SK-N-SH (cell line): Measurements from ENCODE around the gene WNK2. TPM values are rescaled to one million over a fixed set of nuclear protein-coding genes. Genes with fewer than 3 reads are reported as not detected.

Experiments
- CTCF ChIA-PET: fragments of 300-600, 350-600 bp; formaldehyde crosslinking; extraction: SDS; loops from one replicate; lab custom pipeline; 2021; lab: Yijun Ruan, JAX
- POLR2A ChIA-PET: fragments of 350-600 bp; sonication (Branson Sonifier 250); formaldehyde crosslinking; extraction: SDS; loops from one replicate; lab custom pipeline; 2020; ENCODE audit warnings: antibody characterized with exemption, inconsistent platforms; lab: Yijun Ruan, JAX
- DNase-seq: peaks from one replicate; pipeline ENCODE4 v3.0.0; 2012
- H2AFZ ChIP-seq: fragments of 200-600 bp; sonication (generic); 2 replicates; pipeline ENCODE4 v1.8.1; 2016; ENCODE audit warnings: antibody characterized with exemption, mild to moderate bottlenecking, low read depth
- H3F3A ChIP-seq: fragments of 200-600 bp; sonication (generic); replicated peaks from 2 replicates; pipeline ENCODE3; 2016; ENCODE audit warnings: antibody characterized with exemption, mild to moderate bottlenecking; ENCODE audit not compliant: insufficient read depth
- H3K27ac ChIP-seq, 2 experiments: fragments of 200-500 bp in 1 of 2; fragments of 200-600 bp in 1 of 2; sonication (Bioruptor generic) in 1 of 2; sonication (generic), shearing (Covaris generic) in 1 of 2; 2 replicates each; pipeline versions ENCODE4 v1.5.1 to v1.6.1; 2014 to 2016; ENCODE audit warnings: low read depth in 2 of 2, inconsistent platforms in 1 of 2, low read length in 1 of 2, mild to moderate bottlenecking in 1 of 2, mixed read lengths in 1 of 2
- H3K27me3 ChIP-seq: fragments of 200-600 bp; sonication (generic), shearing (Covaris generic); 2 replicates; pipeline ENCODE4 v1.6.1; 2016; ENCODE audit warnings: mixed run types; ENCODE audit not compliant: insufficient read depth
- H3K36me3 ChIP-seq, 2 experiments: fragments of 200-500 bp in 1 of 2; fragments of 200-600 bp in 1 of 2; sonication (Bioruptor generic) in 1 of 2; sonication (generic) in 1 of 2; replicated peaks in 1 of 2; 2 replicates each; pipeline versions ENCODE3 to v1.5.1; 2014 to 2016; ENCODE audit warnings: low read length in 1 of 2, mild to moderate bottlenecking in 1 of 2; ENCODE audit not compliant: insufficient read depth in 2 of 2, control insufficient read depth in 1 of 2
- H3K4me1 ChIP-seq, 2 experiments: fragments of 200-500 bp in 1 of 2; fragments of 200-600 bp in 1 of 2; sonication (Bioruptor generic) in 1 of 2; sonication (generic), shearing (Covaris generic) in 1 of 2; 2 replicates each; pipeline versions ENCODE4 v1.5.1 to v1.6.1; 2014 to 2016; ENCODE audit warnings: low read depth in 1 of 2, low read length in 1 of 2, mixed run types in 1 of 2; ENCODE audit not compliant: insufficient read depth in 2 of 2, control insufficient read depth in 1 of 2
- H3K4me2 ChIP-seq: fragments of 200-600 bp; sonication (generic), shearing (Covaris generic); 2 replicates; pipeline ENCODE4 v1.6.1; 2017; ENCODE audit warnings: mixed run types
- H3K4me3 ChIP-seq, 2 experiments: fragments of 200-500 bp in 1 of 2; fragments of 200-600 bp in 1 of 2; sonication (Bioruptor generic) in 1 of 2; sonication (generic), shearing (Covaris generic) in 1 of 2; 2 replicates each; pipeline versions ENCODE4 v1.5.1 to v1.8.1; 2014 to 2016; ENCODE audit warnings: low read depth in 2 of 2, inconsistent platforms in 1 of 2, low read length in 1 of 2, mild to moderate bottlenecking in 1 of 2, mixed read lengths in 1 of 2, moderate library complexity in 1 of 2
- H3K79me2 ChIP-seq: fragments of 200-600 bp; sonication (generic); 2 replicates; pipeline ENCODE4 v1.8.1; 2017; ENCODE audit warnings: mild to moderate bottlenecking; ENCODE audit not compliant: insufficient read depth
- H3K9ac ChIP-seq: fragments of 200-600 bp; sonication (generic); 2 replicates; pipeline ENCODE4 v1.6.1; 2017; ENCODE audit warnings: mixed run types
- H3K9me2 ChIP-seq: fragments of 200-600 bp; sonication (generic); 2 replicates; pipeline ENCODE4 v1.6.1; 2017; ENCODE audit warnings: mixed run types
- H3K9me3 ChIP-seq: fragments of 200-600 bp; sonication (generic); 2 replicates; pipeline ENCODE4 v1.6.1; 2017; ENCODE audit warnings: mixed run types, mild to moderate bottlenecking, moderate library complexity
- H4K20me1 ChIP-seq: fragments of 200-600 bp; sonication (generic); 2 replicates; pipeline ENCODE4 v1.6.1; 2017; ENCODE audit warnings: mild to moderate bottlenecking, mixed run types; ENCODE audit not compliant: insufficient read depth
- CHD2 ChIP-seq: fragments of 150-350 bp; IDR thresholded peaks from 2 replicates; pipeline ENCODE4 v1.6.1; 2018; ENCODE audit warnings: low read length; ENCODE audit not compliant: partially characterized antibody
- CTCF ChIP-seq: fragments of 200-600 bp; sonication (generic); IDR thresholded peaks from 2 replicates; pipeline ENCODE4 v1.6.1; 2017; ENCODE audit warnings: antibody characterized with exemption, mild to moderate bottlenecking, moderate library complexity
- ELF1 ChIP-seq: IDR thresholded peaks from 2 replicates; pipeline ENCODE4 v1.4.0; 2012
- EP300 ChIP-seq, 2 experiments: IDR thresholded peaks; 2 replicates each; pipeline versions ENCODE4 v1.4.0 to v1.6.1; 2012; ENCODE audit warnings: borderline replicate concordance in 1 of 2, low read depth in 1 of 2, low read length in 1 of 2
- FOXM1 ChIP-seq: IDR thresholded peaks from 2 replicates; pipeline ENCODE4 v1.4.0; 2012; ENCODE audit warnings: low read depth, mild to moderate bottlenecking
- GATA2 ChIP-seq: sonication (generic); formaldehyde crosslinking; IDR thresholded peaks from 2 replicates; pipeline ENCODE4 v1.5.0; 2020; ENCODE audit warnings: mild to moderate bottlenecking, missing genetic modification reagents
- MEF2A ChIP-seq: IDR thresholded peaks from 2 replicates; pipeline ENCODE4 v1.4.0; 2012; ENCODE audit warnings: low read depth, borderline replicate concordance
- MXI1 ChIP-seq: IDR thresholded peaks from 2 replicates; pipeline ENCODE4 v1.6.1; 2012; ENCODE audit warnings: mild to moderate bottlenecking, low read depth, low read length, improper control_type of control experiment
- RCOR1 ChIP-seq: fragments of 150-350 bp; IDR thresholded peaks from 2 replicates; pipeline ENCODE4 v1.6.1; 2017; ENCODE audit warnings: antibody characterized with exemption, low read length
- RXRA ChIP-seq: IDR thresholded peaks from 2 replicates; pipeline ENCODE4 v1.4.0; 2012; ENCODE audit warnings: low read depth, mild to moderate bottlenecking, borderline replicate concordance
- SIN3A ChIP-seq: IDR thresholded peaks from 2 replicates; pipeline ENCODE4 v1.6.1; 2012; ENCODE audit warnings: low read depth, mild to moderate bottlenecking, low read length, moderate library complexity, borderline replicate concordance
- TAF1 ChIP-seq: IDR thresholded peaks from 2 replicates; pipeline ENCODE4 v1.6.1; 2012; ENCODE audit warnings: low read depth, mild to moderate bottlenecking, low read length, moderate library complexity, borderline replicate concordance
- TEAD4 ChIP-seq: IDR thresholded peaks from 2 replicates; pipeline ENCODE4 v1.4.0; 2012; ENCODE audit warnings: mild to moderate bottlenecking, borderline replicate concordance; ENCODE audit not compliant: insufficient read depth
- YY1 ChIP-seq: IDR thresholded peaks from 2 replicates; pipeline ENCODE4 v1.4.0; 2012; ENCODE audit warnings: low read depth, mild to moderate bottlenecking
- WGBS: methylation state at CpG from one replicate; pipeline ENCODE4 v1.1.6; 2017; ENCODE audit warnings: low lambda C conversion rate; 5-methylcytosine and 5-hydroxymethylcytosine counted together
- polyA plus RNA-seq, 3 experiments: library from polyadenylated mRNA; depleted of rRNA; stranded (reverse); fragments of >200 nt; gene quantifications; 2 replicates each; pipeline ENCODE4 v1.2.3, GENCODE V29; 2012
- TF ChIP-seq, protein P1 (sequence below): IDR thresholded peaks from 2 replicates; pipeline ENCODE4 v1.6.1; 2012; ENCODE audit warnings: mild to moderate bottlenecking, low read depth, low read length, moderate library complexity
- TF ChIP-seq, protein P2 (sequence below): IDR thresholded peaks from 2 replicates; pipeline ENCODE4 v1.4.0; 2012; ENCODE audit warnings: low read depth, borderline replicate concordance
- TF ChIP-seq, protein P3 (sequence below): IDR thresholded peaks from 2 replicates; pipeline ENCODE4; 2012

The WNK2 gene
- polyA plus RNA-seq, 1 of the 3 experiments (the other 2 are of a cell fraction) = 0.12 TPM

- Histone ChIP-seq H4K20me1 (no peaks in the 10 kb centered on the region), H3K27ac (no peak overlapping the region; a peak in 1 of 4 replicates), H3F3A (no peaks in the 10 kb centered on the region), H3K4me2 (no peak overlapping the region), H3K36me3 (no peaks in the 10 kb centered on the region), H3K9me2 (no peaks in the 10 kb centered on the region), H3K9me3 (no peaks in the 10 kb centered on the region), H3K79me2 (no peaks in the 10 kb centered on the region), H3K9ac (no peak overlapping the region), H3K27me3 (no peaks in the 10 kb centered on the region), H3K4me1 (peaks cover 0 to 13% of the 10 kb centered on the region in 2 experiments; a peak in 1 of 4 replicates), H3K4me3 (no peak overlapping the region), H2AFZ (no peak overlapping the region)
- CTCF ChIA-PET = interaction anchor here (0.6 to 2.8 kb wide), 5 partner anchors 10 to 145 kb away, joined by 3 to 10 read pairs (median 4); no protein-coding TSS in a partner anchor
- peak; percentile 34 for DNase-seq
- POLR2A ChIA-PET = no interaction called here
- TF ChIP-seq, protein P1, sequence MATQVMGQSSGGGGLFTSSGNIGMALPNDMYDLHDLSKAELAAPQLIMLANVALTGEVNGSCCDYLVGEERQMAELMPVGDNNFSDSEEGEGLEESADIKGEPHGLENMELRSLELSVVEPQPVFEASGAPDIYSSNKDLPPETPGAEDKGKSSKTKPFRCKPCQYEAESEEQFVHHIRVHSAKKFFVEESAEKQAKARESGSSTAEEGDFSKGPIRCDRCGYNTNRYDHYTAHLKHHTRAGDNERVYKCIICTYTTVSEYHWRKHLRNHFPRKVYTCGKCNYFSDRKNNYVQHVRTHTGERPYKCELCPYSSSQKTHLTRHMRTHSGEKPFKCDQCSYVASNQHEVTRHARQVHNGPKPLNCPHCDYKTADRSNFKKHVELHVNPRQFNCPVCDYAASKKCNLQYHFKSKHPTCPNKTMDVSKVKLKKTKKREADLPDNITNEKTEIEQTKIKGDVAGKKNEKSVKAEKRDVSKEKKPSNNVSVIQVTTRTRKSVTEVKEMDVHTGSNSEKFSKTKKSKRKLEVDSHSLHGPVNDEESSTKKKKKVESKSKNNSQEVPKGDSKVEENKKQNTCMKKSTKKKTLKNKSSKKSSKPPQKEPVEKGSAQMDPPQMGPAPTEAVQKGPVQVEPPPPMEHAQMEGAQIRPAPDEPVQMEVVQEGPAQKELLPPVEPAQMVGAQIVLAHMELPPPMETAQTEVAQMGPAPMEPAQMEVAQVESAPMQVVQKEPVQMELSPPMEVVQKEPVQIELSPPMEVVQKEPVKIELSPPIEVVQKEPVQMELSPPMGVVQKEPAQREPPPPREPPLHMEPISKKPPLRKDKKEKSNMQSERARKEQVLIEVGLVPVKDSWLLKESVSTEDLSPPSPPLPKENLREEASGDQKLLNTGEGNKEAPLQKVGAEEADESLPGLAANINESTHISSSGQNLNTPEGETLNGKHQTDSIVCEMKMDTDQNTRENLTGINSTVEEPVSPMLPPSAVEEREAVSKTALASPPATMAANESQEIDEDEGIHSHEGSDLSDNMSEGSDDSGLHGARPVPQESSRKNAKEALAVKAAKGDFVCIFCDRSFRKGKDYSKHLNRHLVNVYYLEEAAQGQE = no peak
- TF ChIP-seq ELF1 (no peak), CTCF (no peak), CHD2 (no peak), GATA2 (CRISPR knock-in tag) (no peak), RXRA (no peak), MXI1 (no peak), SIN3A (no peak), FOXM1 (no peak), TEAD4 (no peak), RCOR1 (no peak), YY1 (no peak), EP300 (IDR thresholded peaks at IDR 0.05; ENCODE audit: borderline replicate concordance in 1 of 2, low read depth in 1 of 2, low read length in 1 of 2) (no peak), TAF1 (no peak), MEF2A (no peak)
- TF ChIP-seq, protein P2, sequence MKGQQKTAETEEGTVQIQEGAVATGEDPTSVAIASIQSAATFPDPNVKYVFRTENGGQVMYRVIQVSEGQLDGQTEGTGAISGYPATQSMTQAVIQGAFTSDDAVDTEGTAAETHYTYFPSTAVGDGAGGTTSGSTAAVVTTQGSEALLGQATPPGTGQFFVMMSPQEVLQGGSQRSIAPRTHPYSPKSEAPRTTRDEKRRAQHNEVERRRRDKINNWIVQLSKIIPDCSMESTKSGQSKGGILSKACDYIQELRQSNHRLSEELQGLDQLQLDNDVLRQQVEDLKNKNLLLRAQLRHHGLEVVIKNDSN = no peak
- TF ChIP-seq, protein P3, sequence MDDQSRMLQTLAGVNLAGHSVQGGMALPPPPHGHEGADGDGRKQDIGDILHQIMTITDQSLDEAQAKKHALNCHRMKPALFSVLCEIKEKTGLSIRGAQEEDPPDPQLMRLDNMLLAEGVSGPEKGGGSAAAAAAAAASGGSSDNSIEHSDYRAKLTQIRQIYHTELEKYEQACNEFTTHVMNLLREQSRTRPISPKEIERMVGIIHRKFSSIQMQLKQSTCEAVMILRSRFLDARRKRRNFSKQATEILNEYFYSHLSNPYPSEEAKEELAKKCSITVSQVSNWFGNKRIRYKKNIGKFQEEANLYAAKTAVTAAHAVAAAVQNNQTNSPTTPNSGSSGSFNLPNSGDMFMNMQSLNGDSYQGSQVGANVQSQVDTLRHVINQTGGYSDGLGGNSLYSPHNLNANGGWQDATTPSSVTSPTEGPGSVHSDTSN = no peak
- WGBS = 62% methylated on average over 13 of the region's 26 CpGs
These were observed 114.8 kb downstream of the WNK2 start for GRCh38 chr9:93298498-93299417.
